HG02938 (cell line): ENCODE data around the gene RHEB.

Experiments used
- ATAC-seq: cut with Tn5 transposase; IDR thresholded peaks from one replicate; pipeline ENCODE4 v1.9.1; 2021; ENCODE audit warnings: mild to moderate bottlenecking, moderate library complexity; ENCODE audit not compliant: unreplicated experiment

Gene RHEB

DNA sequence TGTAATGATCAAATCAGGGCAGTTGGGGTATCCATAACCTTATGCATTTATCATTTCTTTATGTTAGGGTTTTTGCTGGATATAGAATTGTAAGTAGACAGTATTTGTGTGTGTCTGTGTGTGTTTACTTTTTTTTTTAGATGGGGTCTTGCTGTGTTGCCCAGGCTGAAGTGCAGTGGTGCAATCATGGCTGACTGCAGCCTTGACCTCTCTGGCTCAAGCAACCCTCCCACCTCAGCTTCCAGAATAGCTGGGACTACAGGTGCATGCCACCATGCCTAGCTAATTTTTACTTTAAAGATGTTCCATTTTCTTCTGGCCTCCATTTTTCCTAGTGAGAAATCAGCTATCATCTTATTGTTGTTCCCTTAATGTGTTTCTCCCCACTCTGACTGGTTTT is 10.1 kb upstream of the RHEB start:
- ATAC-seq, result no peak

DNA sequence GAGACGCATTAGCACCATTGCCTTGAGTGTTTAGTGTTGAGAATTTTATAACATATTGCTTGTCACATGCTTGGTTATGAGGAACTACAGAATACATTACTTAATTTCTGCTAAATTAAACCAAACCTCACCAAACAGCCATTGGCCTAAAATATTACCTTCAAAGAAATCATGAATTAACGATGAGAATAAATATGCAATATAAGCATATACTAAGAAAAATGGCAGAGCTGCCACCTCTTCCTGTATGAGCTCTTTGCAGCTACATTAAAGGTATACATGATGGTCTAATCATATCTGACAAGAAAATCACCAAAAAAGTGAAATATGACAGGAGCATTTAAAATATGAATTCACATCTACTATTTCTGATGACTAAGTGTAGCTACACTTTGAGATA is 5.2 kb upstream of the RHEB start:
- ATAC-seq, result no peak

DNA sequence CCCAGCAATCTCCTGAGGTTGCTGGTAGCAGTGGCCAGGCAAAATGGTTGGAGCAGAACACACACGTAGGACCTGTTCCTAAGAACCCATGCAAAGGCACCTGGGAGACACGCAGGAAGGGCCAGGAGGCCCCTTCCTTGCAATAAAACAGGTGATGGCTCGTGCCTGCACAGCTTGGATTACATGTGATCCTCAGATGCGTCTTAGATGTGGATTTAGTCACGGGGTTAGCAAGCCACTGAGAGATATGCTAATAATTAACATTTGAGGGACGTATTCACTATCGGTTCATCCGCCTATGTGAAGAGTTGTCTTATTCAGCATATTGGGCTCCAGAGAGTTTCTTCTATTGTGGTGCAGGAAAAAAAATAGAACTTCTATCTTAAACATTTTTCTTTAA is 4.6 kb upstream of the RHEB start:
- ATAC-seq, result no peak

DNA sequence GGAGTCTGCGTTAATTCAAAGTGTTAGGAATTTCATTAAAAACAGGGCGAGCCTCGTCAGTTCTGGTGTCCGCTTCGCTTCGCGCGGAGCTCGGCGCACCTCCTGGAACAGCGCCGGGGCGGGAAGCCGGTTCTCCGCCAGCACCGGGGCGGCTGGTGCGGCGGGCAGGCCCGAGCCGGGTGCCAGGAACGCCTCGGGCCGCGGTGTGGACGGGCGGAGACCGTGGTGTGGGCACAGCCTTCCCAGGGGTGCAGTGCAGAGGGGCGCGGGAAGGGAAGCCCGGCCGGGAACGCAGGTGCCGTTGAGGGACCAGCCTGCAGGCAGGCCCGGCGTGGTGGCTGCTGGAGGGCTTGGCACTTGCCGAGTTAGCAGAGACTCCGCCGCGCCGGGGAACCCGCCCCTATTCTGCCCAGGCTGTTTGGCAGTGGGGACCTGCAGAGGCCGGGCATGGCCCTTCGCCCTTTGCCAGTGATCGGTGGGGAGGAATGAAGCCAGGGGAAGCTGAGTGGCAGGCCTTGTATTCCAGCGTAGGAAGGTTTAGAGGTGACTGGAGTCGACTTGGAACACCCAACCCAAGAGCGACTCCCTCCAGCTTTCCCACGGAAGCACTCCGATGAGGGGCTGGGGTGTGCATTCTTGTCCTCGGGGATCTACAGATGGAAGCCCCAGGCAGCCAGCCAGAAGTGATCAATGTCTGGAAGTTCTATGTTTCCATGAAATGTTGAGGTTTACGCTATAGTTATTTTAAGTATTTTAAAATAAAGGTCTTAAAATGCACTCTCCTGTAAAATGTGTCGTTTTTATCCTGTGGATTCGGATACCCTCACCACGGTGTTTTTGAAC is 945 bp upstream of the RHEB start:
- no peak for ATAC-seq

DNA sequence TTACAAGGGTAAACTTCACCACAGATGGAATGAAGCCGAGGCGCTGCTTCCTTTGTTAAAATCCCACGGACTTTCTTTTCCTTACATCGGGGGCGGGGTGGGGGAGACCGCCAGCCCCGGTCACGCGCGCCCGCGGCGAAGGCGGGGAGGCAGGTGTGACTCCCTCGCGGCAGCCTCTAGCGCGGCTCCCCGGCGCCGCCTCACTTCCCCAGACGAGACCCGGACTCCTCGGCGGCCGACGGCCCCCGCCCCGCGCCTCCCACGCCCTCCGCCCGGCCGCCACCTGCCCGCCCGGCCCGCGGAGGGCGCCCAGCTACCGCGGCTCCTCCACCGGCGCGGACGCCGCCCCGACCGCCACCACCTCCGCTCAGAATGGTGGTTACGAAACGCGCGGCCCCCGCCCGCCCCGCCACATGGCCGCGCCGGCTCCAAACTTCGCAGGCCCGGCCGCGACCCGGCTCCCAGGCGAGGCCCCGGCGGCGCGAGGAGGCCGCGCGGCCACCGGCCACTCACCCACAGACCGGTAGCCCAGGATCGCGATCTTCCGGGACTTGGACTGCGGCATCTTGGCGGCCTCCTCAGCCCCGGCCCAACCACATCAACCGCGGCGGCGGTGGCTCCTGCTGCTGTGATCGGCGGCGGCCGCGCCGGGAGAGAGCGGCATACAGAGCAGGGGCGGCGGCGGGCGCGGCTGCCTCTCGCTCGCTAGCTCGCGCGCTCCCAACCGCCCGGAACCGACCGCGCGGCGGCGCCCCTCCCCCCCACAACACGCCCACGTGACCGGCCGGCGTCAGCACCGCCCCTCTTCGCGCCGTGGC is 539 bp downstream of the RHEB start:
- peak; percentile 48 for ATAC-seq

DNA sequence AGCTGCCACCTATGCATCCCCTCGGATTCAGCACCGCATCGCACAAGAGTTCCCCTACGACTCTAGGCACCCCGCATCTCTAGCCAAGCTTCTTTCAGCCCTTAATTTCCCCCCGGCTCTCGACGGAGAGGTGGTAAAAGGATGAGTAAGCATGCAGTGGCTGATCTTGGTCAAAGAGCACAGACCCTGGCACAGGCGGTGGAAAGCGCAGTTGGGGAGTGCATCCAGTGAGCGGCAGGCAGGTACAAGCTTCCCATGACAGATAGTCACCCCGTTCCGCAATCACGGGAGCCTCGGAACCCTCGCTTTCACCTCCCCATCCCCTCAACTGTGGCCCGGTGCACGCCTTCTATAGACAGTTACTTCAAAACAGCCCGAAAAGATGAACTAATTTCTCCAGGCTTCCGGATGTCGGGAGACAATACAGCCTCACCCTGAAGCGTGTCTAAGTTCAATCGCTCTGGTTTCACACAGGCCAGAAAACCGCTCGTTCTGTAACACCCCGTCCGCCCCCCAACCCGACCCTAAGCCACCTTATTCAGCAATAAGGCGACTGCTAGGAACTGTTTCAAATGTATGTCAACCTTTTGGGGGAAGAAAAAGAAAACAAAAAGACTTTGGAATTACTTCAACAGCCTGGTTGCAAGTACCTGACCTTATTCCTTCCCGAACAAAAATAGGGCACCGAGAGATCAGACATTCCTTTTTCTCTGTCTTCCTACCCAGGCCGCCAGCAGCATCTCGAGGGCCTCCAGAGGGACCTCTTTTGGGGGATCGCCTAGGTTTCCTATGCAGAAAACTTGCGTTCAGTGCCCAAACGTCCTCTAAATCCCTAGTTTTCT is 1.4 kb downstream of the RHEB start:
- no peak for ATAC-seq

DNA sequence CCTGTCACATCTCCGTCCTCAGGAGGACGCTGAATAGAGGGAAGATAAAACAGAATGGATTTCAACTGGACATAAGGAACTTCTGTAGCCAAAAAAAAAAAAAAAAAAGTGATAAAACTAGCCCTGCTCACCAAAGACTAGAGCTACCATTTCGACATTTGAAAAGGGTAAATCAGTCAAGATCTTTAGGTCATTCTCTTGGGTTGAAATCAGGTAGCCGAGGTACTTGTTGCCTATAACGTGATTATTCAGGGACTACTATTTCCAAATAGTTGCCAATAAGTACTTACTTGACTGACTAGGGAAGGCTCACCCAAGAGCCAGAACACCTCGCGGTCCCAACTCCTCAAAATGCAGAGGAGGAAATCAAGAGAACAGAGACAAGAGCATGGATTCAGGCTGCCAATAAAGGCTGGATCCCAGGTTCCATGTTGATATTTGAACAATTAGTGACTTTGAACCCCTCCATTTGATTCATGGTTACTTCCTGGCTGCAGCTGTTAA is 2.0 kb downstream of the RHEB start:
- ATAC-seq, result no peak

DNA sequence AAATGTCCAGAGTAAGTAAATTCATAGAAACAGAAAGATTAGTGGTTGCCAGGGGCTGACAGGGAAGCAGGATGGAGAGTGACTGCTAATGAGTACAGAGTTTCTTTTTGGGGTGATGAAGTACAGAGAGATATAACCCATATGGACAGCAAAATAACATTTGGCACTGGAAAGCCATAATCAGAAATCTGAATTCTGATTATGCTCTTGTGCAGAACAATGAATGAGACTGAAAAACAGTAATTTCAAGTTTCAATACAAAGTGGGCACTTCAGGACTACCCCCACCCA is 4.5 kb downstream of the RHEB start:
- ATAC-seq, result no peak

DNA sequence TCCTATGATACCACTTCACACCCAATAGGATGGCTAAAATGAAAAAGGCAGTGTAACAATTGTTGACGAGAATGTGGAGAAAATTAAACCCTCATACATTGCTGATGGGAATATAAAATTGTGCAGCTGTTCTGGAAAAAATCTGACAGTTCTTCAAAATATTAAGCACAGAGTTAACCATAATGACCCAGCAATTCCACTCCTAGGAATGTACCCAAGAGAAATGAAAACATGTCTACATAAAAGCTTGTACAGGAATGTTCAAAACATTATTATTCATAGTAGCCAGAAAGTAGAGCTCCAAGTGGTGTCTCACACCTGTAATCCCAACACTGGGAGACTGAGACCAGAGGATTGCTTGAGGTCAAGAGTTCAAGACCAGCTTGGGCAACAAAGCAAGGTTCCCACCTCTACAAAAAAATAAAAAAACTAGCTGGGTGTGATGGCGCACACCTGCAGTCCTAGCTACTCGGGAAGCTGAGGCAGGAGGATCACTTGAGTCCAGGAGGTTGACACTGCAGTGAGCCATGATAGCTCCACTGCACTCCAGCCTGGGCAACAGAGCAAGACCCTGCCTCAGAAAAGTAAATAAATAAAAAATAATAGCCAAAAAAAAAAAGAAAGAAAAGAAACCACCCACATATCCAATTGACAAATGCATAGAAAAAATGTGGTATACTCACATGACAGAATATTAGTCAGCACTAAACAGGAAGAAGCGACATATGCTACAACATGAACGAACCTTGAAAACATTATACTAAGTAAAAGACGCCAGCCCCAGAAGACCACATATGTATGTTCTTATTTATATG is 5.0 kb downstream of the RHEB start:
- no peak for ATAC-seq

DNA sequence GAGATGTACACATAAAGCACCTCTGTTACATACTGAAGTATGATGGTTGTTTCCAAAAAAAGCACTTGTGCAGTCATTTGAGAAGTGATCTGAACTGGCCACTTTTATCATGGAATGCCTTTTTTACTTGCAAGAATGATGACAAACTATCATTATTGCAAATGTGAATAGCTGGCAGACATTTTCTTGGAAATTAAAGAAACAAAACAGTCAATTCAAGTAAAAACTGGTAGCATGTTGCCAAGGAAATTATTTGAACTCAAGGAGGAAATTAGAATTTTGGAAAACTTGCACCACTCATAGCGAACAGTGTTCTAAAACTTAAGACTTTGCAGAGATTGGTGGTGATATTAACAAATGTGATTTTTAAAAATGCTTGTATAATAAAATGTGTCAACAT is 6.6 kb downstream of the RHEB start:
- ATAC-seq, result no peak

DNA sequence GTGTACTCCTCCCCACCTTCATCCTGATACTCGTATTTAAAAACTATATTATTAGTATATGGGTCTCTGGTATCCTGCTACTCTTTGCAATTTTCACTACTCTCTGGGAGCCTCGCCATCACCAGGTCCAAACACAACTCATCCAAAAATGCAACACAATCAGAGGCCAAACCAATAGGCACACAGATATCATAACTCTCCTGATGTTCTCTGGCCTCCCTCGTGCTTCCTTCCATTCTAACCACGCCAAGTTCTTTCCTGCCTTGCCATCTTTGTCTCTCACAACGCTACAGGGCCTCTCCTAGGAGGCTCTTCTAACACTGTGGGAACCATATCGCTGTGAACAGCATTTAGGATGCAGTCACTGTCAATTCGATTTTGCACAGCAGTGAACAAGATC is 7.3 kb downstream of the RHEB start:
- no peak for ATAC-seq

DNA sequence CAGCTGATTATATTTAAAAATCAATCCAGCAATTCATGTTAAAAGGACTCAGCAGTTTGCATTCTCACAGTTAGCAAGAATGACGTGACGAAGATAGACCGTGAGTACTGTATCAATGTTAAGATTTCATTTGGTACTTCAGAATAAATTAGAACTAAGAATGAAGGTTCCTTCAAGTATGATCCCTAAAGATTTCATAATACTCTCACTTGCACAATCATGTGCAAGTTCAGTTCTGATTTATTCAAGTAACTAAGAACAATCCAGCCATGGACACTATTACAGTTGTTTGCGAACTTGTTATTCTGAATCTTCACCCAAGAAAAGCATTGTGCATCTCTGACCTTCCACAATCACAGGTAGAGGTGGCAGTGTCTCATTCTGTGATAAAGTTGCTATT is 7.7 kb downstream of the RHEB start:
- no peak for ATAC-seq

DNA sequence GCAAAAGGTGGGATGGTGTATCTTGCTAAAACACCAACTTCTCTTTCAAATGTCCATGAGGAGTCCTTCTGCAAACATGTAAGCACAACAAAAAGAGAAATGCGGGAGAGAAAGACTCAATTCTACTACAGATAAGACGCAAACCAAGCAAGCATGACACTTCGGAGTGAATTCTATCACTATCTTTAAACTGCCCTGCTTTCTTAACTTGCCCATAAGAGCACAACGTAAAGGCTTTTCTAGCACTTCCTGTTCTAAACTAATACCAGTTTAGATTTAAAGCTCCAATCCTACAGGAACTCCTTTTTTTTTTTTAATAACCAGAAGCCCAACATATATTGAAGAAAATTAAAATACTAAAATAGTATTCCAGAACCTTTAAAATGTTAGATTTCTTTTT is 8.4 kb downstream of the RHEB start:
- ATAC-seq, result no peak

DNA sequence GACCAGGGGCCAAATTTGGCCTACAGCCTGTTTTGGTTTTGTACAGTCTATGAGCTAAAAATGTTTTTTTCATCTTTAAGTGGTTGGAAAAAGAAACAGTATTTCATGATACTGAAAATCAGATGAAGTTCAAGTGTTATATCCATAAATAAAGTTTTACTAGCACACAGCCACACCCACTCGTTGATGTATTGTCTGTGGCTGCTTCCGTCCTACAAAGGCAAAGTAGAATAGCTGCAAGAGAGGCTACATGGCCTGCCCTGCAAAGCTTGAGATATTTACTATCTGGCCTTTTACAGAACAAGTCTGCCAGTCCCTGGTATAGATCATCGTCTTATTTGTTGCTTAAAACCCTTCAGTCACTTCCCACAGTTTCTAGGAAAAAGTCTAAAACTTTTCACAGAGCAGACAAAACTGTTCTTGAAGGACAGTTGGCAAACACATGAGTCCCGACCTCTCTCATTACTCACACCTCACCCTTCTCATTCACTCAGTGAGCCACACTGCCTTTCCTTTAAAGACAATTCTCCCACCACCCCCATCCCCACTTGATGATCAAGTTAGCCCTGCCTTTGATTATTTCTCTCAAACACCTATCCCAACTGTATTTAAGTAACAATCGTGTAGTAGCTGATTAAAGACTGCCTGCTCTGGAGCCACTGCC is 9.9 kb downstream of the RHEB start:
- ATAC-seq, result no peak

DNA sequence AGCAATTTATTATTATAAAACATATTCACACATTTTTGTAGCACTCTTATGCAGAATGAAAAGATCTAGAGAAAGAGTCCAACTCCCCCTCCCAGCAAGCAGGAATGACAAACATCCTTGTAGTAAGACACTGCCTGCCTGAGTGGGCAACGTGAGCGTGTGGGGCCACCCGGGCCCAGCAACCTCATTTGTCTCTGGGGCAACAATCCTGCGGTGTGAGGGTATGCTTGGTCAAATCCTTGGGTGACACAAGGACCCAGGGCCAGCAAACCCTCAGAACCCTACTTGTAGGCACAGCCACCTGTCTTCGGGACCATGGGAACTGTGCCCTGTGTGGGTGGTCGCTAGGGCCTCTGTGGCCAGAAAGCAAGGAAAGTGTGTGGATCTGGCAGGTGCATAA is 10.7 kb downstream of the RHEB start:
- no peak for ATAC-seq

DNA sequence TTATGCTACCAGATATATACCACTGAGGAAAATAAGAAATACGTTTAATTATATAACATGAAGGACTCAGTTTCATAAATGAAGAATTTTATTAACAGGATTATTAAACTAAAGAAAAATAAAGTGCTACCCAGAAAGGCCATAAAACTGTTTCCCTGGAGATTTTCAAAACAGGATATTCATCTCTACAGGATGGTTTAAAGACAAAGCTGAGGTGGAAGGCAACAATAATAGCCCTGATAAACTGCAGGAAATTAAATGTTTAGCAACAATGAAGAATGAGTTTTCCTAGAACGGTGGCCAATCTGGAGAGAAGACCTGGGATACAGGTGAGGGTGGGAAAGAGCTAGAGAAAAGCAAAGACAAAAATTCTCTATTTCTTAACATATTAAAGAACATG is 11.9 kb downstream of the RHEB start:
- ATAC-seq, result no peak

DNA sequence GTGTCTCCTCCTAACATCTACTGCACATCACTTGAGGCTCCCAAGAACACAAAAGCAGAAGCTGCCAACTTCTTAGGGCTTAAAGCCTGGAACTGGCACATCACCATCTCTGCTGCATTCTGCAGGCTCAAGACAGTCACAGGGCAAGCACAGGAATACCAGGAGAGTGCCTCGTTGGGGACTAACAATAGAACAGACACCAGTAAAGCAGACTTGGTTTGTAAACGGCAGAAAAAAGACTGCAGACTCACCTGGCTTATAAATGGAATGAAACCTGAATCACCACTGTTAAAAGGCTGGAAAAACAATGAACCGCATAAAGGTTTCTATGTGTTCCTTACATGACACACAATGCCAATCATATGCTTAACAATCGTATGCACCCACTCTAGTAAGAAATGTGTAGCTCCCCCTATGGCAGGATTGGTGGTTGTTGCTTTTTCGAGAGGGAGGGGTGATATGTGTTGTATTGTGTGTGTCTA is 12.8 kb downstream of the RHEB start:
- ATAC-seq, result no peak

DNA sequence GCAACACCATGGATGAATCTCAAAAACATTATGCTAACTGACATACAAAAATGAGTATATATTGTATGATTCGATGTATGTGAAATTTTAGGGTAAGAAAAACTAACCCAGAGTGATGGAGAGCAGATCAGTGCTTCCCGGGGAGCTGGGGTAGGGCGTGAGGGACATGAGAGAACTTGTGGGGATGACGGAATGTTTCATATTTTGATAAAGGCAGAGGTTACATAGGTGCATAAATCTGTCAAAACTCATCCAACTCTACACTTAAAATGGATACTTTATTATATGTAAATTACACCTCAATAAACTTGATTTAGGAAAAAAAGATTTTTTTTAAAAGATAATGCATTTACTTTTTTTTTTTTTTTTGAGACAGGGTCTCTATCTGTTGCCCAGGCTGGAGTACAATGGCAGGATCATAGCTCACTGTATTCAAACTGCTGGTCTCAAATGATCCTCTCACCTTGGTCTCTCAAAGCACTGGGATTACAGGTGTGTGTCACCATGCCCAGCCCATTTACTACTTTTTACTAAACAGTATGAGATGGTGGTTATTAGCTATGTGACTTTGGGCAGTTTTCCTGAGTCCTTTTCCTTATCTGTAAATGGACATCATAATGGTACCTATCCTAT is 13.7 kb downstream of the RHEB start:
- ATAC-seq, result no peak

DNA sequence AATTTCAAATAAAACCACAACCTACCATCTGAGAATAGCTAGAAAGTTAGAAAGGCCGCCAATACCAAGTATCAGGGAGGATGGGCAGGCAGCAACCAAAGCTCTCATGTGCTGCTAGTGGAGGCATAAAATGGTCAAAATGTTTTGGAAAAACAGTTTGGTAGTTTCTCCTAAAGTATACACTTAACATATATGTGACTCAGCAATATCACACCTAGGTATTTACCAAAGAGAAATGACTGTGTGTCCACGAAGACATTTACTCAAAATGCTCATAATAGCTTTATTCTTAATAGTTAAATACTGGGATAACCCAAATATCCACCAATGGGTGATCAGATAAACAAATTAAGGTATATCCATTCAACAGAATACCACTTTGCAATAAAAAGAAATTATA is 14.3 kb downstream of the RHEB start:
- no peak for ATAC-seq
